GM18499 (cell line): Measurements from ENCODE around the gene OR5K2.

Experiments
- ATAC-seq: cut with Tn5 transposase; IDR thresholded peaks from one replicate; pipeline ENCODE4 v1.9.1; 2021; ENCODE audit warnings: moderate number of reproducible peaks; ENCODE audit not compliant: insufficient read depth, unreplicated experiment

OR5K2 gene

GRCh38 chr3:98497381-98497780 lies at the start of gene OR5K2:
Gene OR5K2, plus strand, starts transcription at chr3:98497681. Its CDS starts 0 bp downstream, at chr3:98497681.
- ATAC-seq: no peak

- no peak for ATAC-seq
These were observed 47.8 kb upstream of the OR5K2 start for GRCh38 chr3:98449606-98450193.

GRCh38 chr3:98450372-98450771 lies 47.1 kb upstream of the OR5K2 start:
- no peak for ATAC-seq

- no peak for ATAC-seq
These were observed 43.7 kb upstream of the OR5K2 start for GRCh38 chr3:98453827-98454226.

- no peak for ATAC-seq
These were observed 42.6 kb upstream of the OR5K2 start for GRCh38 chr3:98454929-98455328.

- ATAC-seq: no peak
These were observed 39.9 kb upstream of the OR5K2 start for GRCh38 chr3:98457543-98457942.

- no peak for ATAC-seq
These were observed 37.3 kb upstream of the OR5K2 start for GRCh38 chr3:98460220-98460619.

- no peak for ATAC-seq
These were observed 34.6 kb upstream of the OR5K2 start, which contains the start of gene OR5K1 for GRCh38 chr3:98462901-98463300. Gene OR5K1, plus strand, starts transcription at chr3:98463201. Its CDS starts 6,376 bp downstream, at chr3:98469577.

- ATAC-seq: no peak
These were observed 14.6 kb upstream of the OR5K2 start for GRCh38 chr3:98482717-98483482.

- ATAC-seq: no peak
These were observed 13.9 kb upstream of the OR5K2 start for GRCh38 chr3:98483626-98484025.

- no peak for ATAC-seq
These were observed 2.5 kb downstream of the OR5K2 start for GRCh38 chr3:98500019-98500418.

GRCh38 chr3:98501270-98501669 lies 3.8 kb downstream of the OR5K2 start:
- no peak for ATAC-seq

- ATAC-seq: no peak
These were observed 4.5 kb downstream of the OR5K2 start for GRCh38 chr3:98501863-98502576.

- no peak for ATAC-seq
These were observed 7.1 kb downstream of the OR5K2 start for GRCh38 chr3:98504539-98504938.

GRCh38 chr3:98508582-98508981 lies 11.1 kb downstream of the OR5K2 start:
- ATAC-seq: no peak

GRCh38 chr3:98512576-98512975 lies 15.1 kb downstream of the OR5K2 start:
- no peak for ATAC-seq

GRCh38 chr3:98513091-98513511 lies 15.6 kb downstream of the OR5K2 start:
- ATAC-seq: no peak

GRCh38 chr3:98513736-98514135 lies 16.3 kb downstream of the OR5K2 start:
- no peak for ATAC-seq

GRCh38 chr3:98514948-98515347 lies 17.5 kb downstream of the OR5K2 start:
- ATAC-seq: no peak

GRCh38 chr3:98518816-98519215 lies 21.3 kb downstream of the OR5K2 start:
- ATAC-seq: no peak

GRCh38 chr3:98519351-98519750 lies 21.9 kb downstream of the OR5K2 start:
- no peak for ATAC-seq
